Mesenchymal stem cell (in vitro differentiated cells and primary cell): ENCODE data around the gene RASGRF2.

ENCODE experiments used
- DNase-seq: peaks from one replicate; pipeline ENCODE4 v3.0.0-alpha.2; 2013
- H2AFZ ChIP-seq: one replicate; pipeline ENCODE4 v1.6.1; 2013; ENCODE audit warnings: low read depth, mild to moderate bottlenecking, control low read depth, inconsistent platforms, low read length, moderate library complexity
- H2AK5ac ChIP-seq: 2 replicates; pipeline ENCODE4 v1.6.1; 2013; ENCODE audit warnings: low read length, moderate library complexity, mild to moderate bottlenecking, inconsistent platforms; ENCODE audit not compliant: severe bottlenecking
- H2BK120ac ChIP-seq: one replicate; pipeline ENCODE4 v1.6.1; 2013; ENCODE audit warnings: low read depth, mild to moderate bottlenecking, inconsistent platforms, low read length, moderate library complexity
- H2BK12ac ChIP-seq, 2 experiments: one replicate each; pipeline ENCODE4 v1.6.1; 2013; ENCODE audit warnings: inconsistent platforms in 2 of 2, low read length in 2 of 2, mild to moderate bottlenecking in 2 of 2, moderate library complexity in 2 of 2, control low read depth in 1 of 2
- H2BK15ac ChIP-seq: one replicate; pipeline ENCODE4 v1.6.1; 2013; ENCODE audit warnings: mild to moderate bottlenecking, low read depth, inconsistent platforms; ENCODE audit not compliant: poor library complexity, severe bottlenecking
- H2BK5ac ChIP-seq: 2 replicates; pipeline ENCODE4 v1.6.1; 2013; ENCODE audit warnings: low read depth, mild to moderate bottlenecking, low read length, control low read depth, inconsistent platforms; ENCODE audit not compliant: poor library complexity, severe bottlenecking
- H3K14ac ChIP-seq, 2 experiments: one replicate each; pipeline ENCODE4 v1.6.1; 2013; ENCODE audit warnings: inconsistent platforms in 2 of 2, low read length in 2 of 2, control low read depth in 1 of 2, mild to moderate bottlenecking in 1 of 2, moderate library complexity in 1 of 2
- H3K18ac ChIP-seq, 2 experiments: one replicate each; pipeline ENCODE4 v1.6.1; 2013; ENCODE audit warnings: inconsistent platforms in 2 of 2, low read length in 2 of 2, control low read depth in 1 of 2, low read depth in 1 of 2, mild to moderate bottlenecking in 1 of 2
- H3K23ac ChIP-seq, 2 experiments: one replicate each; pipeline ENCODE4 v1.6.1; 2013; ENCODE audit warnings: inconsistent platforms in 2 of 2, low read length in 2 of 2, mild to moderate bottlenecking in 2 of 2, moderate library complexity in 2 of 2, control low read depth in 1 of 2
- H3K27ac ChIP-seq: 2 replicates; pipeline ENCODE4 v1.5.1; 2013; ENCODE audit warnings: mild to moderate bottlenecking, moderate library complexity, low read length, control low read depth, inconsistent platforms; ENCODE audit not compliant: poor library complexity, severe bottlenecking
- H3K27me3 ChIP-seq, 2 experiments: 2 replicates each; pipeline versions ENCODE4 v1.6.1 to v1.7.0; 2013; ENCODE audit warnings: low read length in 2 of 2, mild to moderate bottlenecking in 2 of 2, moderate library complexity in 2 of 2, control low read depth in 1 of 2, inconsistent platforms in 1 of 2; ENCODE audit not compliant: control insufficient read depth in 1 of 2, insufficient read depth in 1 of 2
- H3K36me3 ChIP-seq, 2 experiments: 2 replicates each; pipeline versions ENCODE4 v1.6.1 to v1.7.0; 2013; ENCODE audit warnings: low read length in 2 of 2, control low read depth in 1 of 2, inconsistent platforms in 1 of 2, low read depth in 1 of 2, mild to moderate bottlenecking in 1 of 2; ENCODE audit not compliant: insufficient read depth in 2 of 2, control insufficient read depth in 1 of 2
- H3K4ac ChIP-seq, 2 experiments: one replicate each; pipeline ENCODE4 v1.6.1; 2013; ENCODE audit warnings: inconsistent platforms in 2 of 2, low read length in 2 of 2, mild to moderate bottlenecking in 2 of 2, moderate library complexity in 2 of 2, control low read depth in 1 of 2, low read depth in 1 of 2
- H3K4me1 ChIP-seq: 2 replicates; pipeline ENCODE4 v1.6.1; 2013; ENCODE audit warnings: low read depth, low read length, control low read depth; ENCODE audit not compliant: control insufficient read depth, insufficient read depth
- H3K4me2 ChIP-seq: 2 replicates; pipeline ENCODE4 v1.6.1; 2013; ENCODE audit warnings: low read length, mild to moderate bottlenecking, inconsistent platforms; ENCODE audit not compliant: poor library complexity, severe bottlenecking
- H3K4me3 ChIP-seq, 2 experiments: 2 replicates each; pipeline versions ENCODE4 v1.5.1 to v1.7.0; 2013; ENCODE audit warnings: low read length in 2 of 2, mild to moderate bottlenecking in 2 of 2, control low read depth in 1 of 2, low read depth in 1 of 2; ENCODE audit not compliant: insufficient read depth in 1 of 2
- H3K79me1 ChIP-seq: replicated peaks from 2 replicates; pipeline ENCODE4 v1.6.1; 2013; ENCODE audit warnings: mild to moderate bottlenecking, control low read depth, low read length, inconsistent platforms; ENCODE audit not compliant: poor library complexity, severe bottlenecking
- H3K9ac ChIP-seq: 2 replicates; pipeline ENCODE4 v1.7.0; 2013; ENCODE audit warnings: mild to moderate bottlenecking, low read length, moderate library complexity
- H3K9me3 ChIP-seq: 2 replicates; pipeline ENCODE4 v1.7.0; 2013; ENCODE audit warnings: mild to moderate bottlenecking, low read length; ENCODE audit not compliant: control insufficient read depth
- H4K8ac ChIP-seq: one replicate; pipeline ENCODE4 v1.6.1; 2013; ENCODE audit warnings: inconsistent platforms, mild to moderate bottlenecking, low read length, moderate library complexity
- H4K91ac ChIP-seq: one replicate; pipeline ENCODE4 v1.6.1; 2013; ENCODE audit warnings: mild to moderate bottlenecking, low read length, inconsistent platforms
- WGBS: methylation state at CpG from one replicate; pipeline ENCODE4 v1.1.7; 2013; ENCODE audit warnings: mixed read lengths; 5-methylcytosine and 5-hydroxymethylcytosine counted together

The RASGRF2 gene

DNA sequence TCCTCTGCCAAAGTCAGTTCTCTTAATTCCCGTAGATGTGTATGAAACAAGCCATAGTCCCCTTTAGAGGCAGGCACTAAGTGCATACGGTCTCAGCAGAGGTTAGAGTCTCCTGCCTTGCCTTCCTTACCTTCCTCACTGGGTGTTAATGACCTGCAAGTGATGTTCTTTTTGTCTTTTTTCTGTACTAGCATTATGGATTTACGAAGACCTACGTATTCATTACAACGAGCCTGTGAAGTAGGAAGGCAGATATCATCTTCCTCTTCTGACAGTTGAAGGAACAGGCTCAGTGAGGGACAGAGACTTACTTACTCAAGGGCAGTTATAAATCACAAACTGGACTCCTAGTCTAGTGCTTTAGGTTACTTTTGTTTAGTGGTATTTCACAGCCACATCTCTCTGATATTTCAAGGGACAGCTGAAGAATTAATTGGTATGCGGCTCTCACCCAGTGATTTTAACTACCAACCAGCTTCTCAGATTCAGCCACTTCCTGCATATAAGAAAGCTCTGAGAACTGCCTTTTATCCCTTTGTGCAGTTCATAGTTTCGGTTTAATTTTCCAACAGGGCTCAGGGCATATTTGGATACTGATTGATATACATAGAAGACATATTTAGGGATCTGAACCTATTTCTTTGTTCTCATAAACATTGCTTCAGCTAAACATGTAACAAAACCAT lies 187.9 kb downstream of the RASGRF2 start:
- no peak overlapping the region for H2BK120ac ChIP-seq
- no peak overlapping the region for H3K23ac ChIP-seq
- no peak overlapping the region for H3K14ac ChIP-seq
- no peaks in the 10 kb centered on the region for H3K9me3 ChIP-seq
- H4K91ac ChIP-seq: no peak overlapping the region
- no peaks in the 10 kb centered on the region for H3K36me3 ChIP-seq
- H2BK12ac ChIP-seq: no peak overlapping the region
- H2AK5ac ChIP-seq: no peak overlapping the region
- no peak overlapping the region for H3K4me3 ChIP-seq
- no peak overlapping the region for H2BK5ac ChIP-seq
- WGBS: 77% methylated on average over 6 of the region's 7 CpGs
- H3K18ac ChIP-seq: no peak overlapping the region
- no peak overlapping the region for H4K8ac ChIP-seq
- H3K4ac ChIP-seq: no peak overlapping the region
- no peak overlapping the region for H3K27ac ChIP-seq
- H2AFZ ChIP-seq: no peak overlapping the region
- H2BK15ac ChIP-seq: no peak overlapping the region
- H3K9ac ChIP-seq: no peak overlapping the region
- H3K79me1 ChIP-seq: no peaks in the 10 kb centered on the region
- no peaks in the 10 kb centered on the region for H3K27me3 ChIP-seq
- H3K4me1 ChIP-seq: no peaks in the 10 kb centered on the region
- DNase-seq: no peak
- H3K4me2 ChIP-seq: no peak overlapping the region

DNA sequence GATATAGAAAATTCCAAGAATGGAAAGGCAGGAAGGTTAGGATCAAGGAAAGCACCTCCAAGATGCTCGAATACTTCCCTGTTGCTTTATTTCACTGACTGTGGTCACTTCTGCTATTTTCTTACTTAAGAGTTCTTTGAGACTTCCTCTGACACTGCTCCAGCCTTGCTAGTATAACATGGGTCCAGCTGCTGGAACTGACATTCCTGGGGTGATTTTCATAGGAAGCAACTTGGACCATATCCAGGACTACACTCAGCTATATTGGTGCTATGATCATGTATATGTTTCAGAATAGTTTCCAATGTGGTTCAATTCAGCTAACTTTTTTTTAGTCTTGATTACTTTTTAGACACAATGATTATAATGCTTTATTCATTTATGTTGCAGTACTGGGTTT lies 191.4 kb downstream of the RASGRF2 start:
- Histone ChIP-seq H3K23ac (no peak overlapping the region), H2AK5ac (no peak overlapping the region), H3K9ac (no peak overlapping the region), H3K27me3 (no peaks in the 10 kb centered on the region), H3K27ac (no peak overlapping the region), H2BK12ac (no peak overlapping the region), H2AFZ (no peak overlapping the region), H3K4me3 (no peak overlapping the region), H3K79me1 (no peaks in the 10 kb centered on the region), H3K18ac (no peak overlapping the region), H3K4me1 (no peaks in the 10 kb centered on the region), H3K36me3 (no peaks in the 10 kb centered on the region), H4K8ac (no peak overlapping the region), H3K4ac (no peak overlapping the region), H3K14ac (no peak overlapping the region), H2BK15ac (no peak overlapping the region), H2BK5ac (no peak overlapping the region), H3K9me3 (peaks cover 11% of the 10 kb centered on the region), H4K91ac (no peak overlapping the region), H2BK120ac (no peak overlapping the region), H3K4me2 (no peak overlapping the region)
- WGBS: 79% methylated on average over 1 of the region's 1 CpG
- peak; percentile 84 for DNase-seq

DNA sequence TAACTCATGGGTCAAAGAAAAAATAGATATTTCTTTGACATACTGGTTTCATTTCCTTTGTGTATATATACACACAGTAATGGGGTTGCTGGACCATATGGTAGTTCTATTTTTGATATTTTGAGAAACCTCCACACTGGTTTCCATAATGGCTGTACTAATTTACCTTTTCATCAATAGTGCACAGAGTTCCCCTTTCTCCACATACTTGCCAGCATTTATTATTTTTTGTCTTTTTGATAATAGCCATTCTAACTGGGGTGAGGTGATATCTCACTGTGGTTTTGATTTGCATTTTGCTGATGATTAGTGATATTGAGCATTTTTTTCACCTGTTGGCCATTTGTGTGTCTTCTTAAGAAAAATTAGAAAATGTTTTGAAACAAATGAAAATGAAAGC lies 194.6 kb downstream of the RASGRF2 start:
- no peak overlapping the region for H4K8ac ChIP-seq
- no peak overlapping the region for H3K9ac ChIP-seq
- H4K91ac ChIP-seq: no peak overlapping the region
- H2BK15ac ChIP-seq: no peak overlapping the region
- H3K23ac ChIP-seq: no peak overlapping the region
- H3K27ac ChIP-seq: no peak overlapping the region
- H2AK5ac ChIP-seq: no peak overlapping the region
- no peak overlapping the region for H3K4ac ChIP-seq
- H2BK5ac ChIP-seq: no peak overlapping the region
- H2BK12ac ChIP-seq: no peak overlapping the region
- no peak overlapping the region for H3K4me3 ChIP-seq
- peaks cover 13% of the 10 kb centered on the region for H3K9me3 ChIP-seq
- H3K79me1 ChIP-seq: no peaks in the 10 kb centered on the region
- no peak overlapping the region for H3K4me2 ChIP-seq
- H2AFZ ChIP-seq: no peak overlapping the region
- no peaks in the 10 kb centered on the region for H3K36me3 ChIP-seq
- H3K27me3 ChIP-seq: no peaks in the 10 kb centered on the region
- H2BK120ac ChIP-seq: no peak overlapping the region
- H3K14ac ChIP-seq: no peak overlapping the region
- H3K4me1 ChIP-seq: no peaks in the 10 kb centered on the region
- DNase-seq: no peak
- no peak overlapping the region for H3K18ac ChIP-seq

DNA sequence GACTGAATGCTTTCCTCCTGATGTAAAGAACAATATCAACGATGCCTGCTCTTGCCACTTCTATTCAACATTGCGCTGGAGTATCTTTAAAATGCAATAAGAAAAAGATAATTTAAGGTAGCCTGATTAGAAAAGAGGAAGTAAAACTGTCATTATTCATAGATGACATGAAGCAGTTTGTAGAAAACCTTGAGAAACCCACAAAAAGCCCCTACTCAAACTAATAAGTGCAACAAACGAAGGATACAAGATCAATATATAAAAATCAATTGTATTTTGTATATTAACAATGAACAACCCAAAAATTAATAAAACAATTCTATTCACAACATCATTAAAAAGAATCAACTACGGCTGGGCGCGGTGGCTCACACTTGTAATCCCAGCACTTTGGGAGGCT lies 196.6 kb downstream of the RASGRF2 start:
- no peak overlapping the region for H3K18ac ChIP-seq
- H2AFZ ChIP-seq: no peak overlapping the region
- no peak overlapping the region for H2BK15ac ChIP-seq
- H2BK120ac ChIP-seq: no peak overlapping the region
- no peak overlapping the region for H4K8ac ChIP-seq
- no peak overlapping the region for H3K27ac ChIP-seq
- H3K27me3 ChIP-seq: no peaks in the 10 kb centered on the region
- H4K91ac ChIP-seq: no peak overlapping the region
- DNase-seq: no peak
- no peak overlapping the region for H3K4ac ChIP-seq
- H3K36me3 ChIP-seq: no peaks in the 10 kb centered on the region
- no peak overlapping the region for H3K4me3 ChIP-seq
- no peaks in the 10 kb centered on the region for H3K79me1 ChIP-seq
- no peak overlapping the region for H2BK5ac ChIP-seq
- H3K14ac ChIP-seq: no peak overlapping the region
- no peak overlapping the region for H2BK12ac ChIP-seq
- H3K9ac ChIP-seq: no peak overlapping the region
- peaks cover 13% of the 10 kb centered on the region for H3K9me3 ChIP-seq
- H3K4me2 ChIP-seq: no peak overlapping the region
- 98% methylated on average over 4 of the region's 6 CpGs for WGBS
- no peak overlapping the region for H2AK5ac ChIP-seq
- H3K4me1 ChIP-seq: no peaks in the 10 kb centered on the region
- no peak overlapping the region for H3K23ac ChIP-seq
